Measurements from ENCODE around the gene DRGX.

Gene DRGX

DNA sequence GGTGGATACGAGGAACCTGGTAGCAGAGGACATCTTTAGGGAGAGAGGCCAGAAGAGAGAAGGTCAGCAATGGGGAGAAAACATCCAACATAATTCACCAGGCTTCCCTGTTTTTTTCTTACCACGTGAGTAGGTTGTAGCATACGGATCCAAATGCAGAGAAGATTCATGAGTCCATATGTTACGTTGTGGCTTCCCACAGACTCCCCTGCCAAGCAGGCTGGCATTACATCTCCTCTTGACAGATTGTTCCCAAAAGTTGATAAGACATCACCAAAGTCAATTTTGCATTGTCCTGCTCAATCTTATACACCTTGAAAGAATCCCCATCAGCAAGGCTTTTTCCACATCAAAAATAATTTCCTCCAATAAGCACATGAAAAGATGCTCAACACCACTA, 39.7 kb downstream of the DRGX start:
- TF ChIP-seq POLR2A (IDR thresholded peaks at IDR 0.05; ENCODE audit: low read length) (no peak), GATA1 (IDR thresholded peaks at IDR 0.05; ENCODE audit: low read depth, low read length) (no peak)
- DNase-seq, result no peak

DNA sequence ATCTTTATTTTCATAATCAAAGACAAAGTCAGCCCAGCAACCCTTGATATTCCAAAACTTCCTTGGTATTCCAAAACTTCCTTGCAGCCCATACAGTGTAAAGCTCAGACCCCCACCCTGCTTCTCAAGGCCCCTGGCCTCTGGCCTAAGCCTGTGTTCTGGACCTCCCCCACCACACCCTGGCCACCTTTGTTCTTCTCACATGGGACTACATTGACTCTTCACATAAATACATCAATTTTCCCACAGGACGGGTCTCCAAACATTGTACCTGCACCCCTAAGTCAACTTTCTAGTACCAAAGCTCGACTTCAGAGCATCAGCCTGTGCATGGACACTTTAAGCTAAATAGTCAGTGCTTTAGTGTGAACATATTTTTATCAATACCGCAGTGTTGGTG, 40.7 kb downstream of the DRGX start:
- DNase-seq, result no peak
- TF ChIP-seq GATA1 (IDR thresholded peaks at IDR 0.05; ENCODE audit: low read depth, low read length), result no peak
- no peak for TF ChIP-seq POLR2A (IDR thresholded peaks at IDR 0.05; ENCODE audit: low read length)

DNA sequence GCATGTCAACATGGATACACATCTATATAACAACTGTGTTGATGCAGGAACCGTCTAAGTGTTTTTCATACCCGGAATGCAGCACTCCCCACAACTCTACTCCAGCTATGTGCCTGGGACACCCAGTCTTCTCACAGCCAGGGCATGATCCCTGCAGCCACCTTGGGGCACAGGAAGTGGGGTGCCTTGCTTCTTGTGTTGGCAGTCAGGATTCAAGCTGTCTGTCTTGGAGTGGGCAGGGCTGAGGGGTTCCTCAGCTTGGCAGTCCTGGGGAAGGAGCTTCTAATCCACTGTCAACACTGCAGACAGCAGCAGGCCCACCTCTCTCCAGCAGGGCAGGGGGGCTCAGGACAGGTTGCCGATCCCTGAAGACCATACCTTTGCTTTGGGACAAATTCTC, 41.3 kb downstream of the DRGX start:
- TF ChIP-seq POLR2A (IDR thresholded peaks at IDR 0.05; ENCODE audit: low read length) (no peak), GATA1 (IDR thresholded peaks at IDR 0.05; ENCODE audit: low read depth, low read length) (no peak)

DNA sequence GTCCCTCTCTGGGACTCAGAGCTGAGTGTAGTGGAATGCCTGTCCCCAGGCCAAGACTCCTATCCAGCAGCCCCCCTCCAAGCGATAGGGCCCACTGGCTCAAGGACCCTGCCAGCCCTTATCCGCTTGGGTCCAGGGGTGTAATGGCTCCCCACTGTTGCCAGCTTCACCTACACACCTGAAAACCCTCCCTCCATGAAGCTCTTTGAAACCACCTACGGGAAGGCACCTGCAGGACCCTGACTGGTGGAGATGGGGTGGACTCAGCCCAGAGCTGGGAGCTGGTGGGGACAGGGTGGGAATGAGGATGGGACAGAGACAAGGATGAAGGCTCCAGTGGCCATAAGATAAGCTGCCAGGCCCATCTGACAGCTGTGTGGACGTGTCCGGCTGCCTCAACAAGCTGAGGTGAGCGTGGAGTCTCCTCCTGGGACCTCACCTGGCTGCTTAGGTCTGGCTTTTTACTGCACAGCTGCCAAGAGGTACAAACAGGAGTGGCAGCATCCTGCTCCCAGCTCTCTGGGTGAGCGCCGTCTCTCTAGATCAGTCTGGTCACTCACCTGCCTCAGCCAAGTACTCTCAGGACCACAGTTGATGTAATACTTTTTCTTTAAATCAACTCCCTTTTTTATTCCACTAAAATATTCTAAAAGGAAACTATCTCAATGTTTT, 41.9 kb downstream of the DRGX start:
- TF ChIP-seq POLR2A (IDR thresholded peaks at IDR 0.05; ENCODE audit: low read length), result no peak
- DNase-seq, result no peak

More for the DNA sequence above, 41.3 kb downstream of the DRGX start:
- DNase-seq, result no peak

DNA sequence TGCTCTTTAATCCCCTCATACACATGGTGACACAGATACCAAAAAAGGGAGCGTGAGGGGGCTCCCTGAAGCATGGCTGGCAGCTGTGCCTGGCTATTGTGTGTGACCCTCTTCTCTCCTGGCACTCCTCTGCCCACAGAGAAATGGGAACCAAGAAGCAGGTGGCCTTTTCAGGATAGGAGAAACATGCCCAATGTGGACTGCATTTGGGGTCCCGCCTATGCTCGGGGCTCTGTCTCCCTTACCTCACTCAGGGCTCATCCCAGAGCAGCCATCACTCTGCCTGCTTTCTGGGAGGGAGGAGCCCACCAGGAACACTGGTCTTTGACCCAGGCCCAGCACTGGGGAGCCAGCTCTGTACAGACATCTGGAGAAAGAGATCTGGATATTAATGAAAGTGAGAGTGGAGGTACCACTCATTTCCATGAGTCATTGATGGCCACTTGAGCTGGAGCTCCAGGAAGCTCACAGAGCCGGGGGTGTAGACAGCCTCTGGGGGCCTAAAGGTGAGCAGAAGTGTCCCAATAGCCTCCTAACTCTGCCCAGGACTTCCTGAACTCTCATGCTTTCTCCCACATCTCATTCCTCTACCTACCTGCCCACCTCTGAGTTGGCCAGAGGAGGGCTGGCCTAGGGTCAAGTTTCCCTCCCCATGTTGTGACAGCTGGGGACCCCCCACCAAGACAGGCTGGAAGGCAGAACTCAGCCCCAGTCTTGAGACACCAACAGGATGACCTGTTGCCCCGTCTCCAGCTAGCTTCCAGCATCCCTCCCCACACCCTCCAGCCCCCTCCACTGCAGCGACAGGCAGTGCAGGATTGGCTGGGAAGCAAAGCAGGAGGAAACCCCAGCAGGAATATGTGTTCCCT, 42.6 kb downstream of the DRGX start:
- no peak for DNase-seq
- TF ChIP-seq POLR2A (IDR thresholded peaks at IDR 0.05; ENCODE audit: low read length) (no peak), GATA1 (IDR thresholded peaks at IDR 0.05; ENCODE audit: low read depth, low read length) (no peak)

DNA sequence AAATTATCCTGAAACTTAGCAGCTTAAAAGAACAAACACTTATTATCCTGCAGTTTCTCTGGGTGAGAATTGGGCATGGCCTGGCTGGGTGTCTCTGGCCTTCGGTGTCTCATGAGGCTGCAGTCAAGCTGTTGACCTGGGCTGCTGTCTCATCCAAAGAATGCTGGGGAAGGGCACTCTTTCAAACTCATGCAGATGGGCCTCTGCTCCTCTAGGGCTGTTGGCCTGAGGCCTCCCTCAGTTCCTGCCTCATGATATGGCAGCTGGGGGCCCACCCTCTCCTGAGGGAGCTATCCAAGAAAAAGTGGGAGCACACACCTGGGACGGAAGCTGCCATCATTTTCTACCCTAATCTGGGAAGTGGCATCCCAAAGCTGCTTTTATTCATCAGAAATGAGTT, 43.6 kb downstream of the DRGX start:
- DNase-seq, result no peak
- TF ChIP-seq POLR2A (IDR thresholded peaks at IDR 0.05; ENCODE audit: low read length), result no peak
- no peak for TF ChIP-seq GATA1 (IDR thresholded peaks at IDR 0.05; ENCODE audit: low read depth, low read length)

DNA sequence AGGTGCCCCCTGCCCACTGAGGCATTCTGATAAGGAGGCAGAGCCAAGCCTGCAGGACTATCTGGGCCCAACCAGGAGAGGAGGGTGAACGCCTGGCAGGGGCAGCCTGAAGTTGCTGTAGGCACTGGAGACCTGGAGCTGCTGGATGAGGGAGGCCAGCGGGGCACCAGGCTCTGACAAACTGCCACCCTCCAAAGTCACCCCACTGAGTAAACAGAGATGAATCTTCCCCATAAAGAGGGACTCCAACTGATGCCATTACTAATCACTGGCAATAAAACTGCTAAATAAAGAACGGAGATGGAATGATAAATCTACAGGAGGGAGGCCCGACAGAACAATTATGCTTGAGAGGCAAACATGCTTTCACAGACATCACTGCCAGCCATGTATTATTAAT, 44.2 kb downstream of the DRGX start:
- no peak for DNase-seq
- TF ChIP-seq POLR2A (IDR thresholded peaks at IDR 0.05; ENCODE audit: low read length), result no peak
- TF ChIP-seq GATA1 (IDR thresholded peaks at IDR 0.05; ENCODE audit: low read depth, low read length), result no peak

DNA sequence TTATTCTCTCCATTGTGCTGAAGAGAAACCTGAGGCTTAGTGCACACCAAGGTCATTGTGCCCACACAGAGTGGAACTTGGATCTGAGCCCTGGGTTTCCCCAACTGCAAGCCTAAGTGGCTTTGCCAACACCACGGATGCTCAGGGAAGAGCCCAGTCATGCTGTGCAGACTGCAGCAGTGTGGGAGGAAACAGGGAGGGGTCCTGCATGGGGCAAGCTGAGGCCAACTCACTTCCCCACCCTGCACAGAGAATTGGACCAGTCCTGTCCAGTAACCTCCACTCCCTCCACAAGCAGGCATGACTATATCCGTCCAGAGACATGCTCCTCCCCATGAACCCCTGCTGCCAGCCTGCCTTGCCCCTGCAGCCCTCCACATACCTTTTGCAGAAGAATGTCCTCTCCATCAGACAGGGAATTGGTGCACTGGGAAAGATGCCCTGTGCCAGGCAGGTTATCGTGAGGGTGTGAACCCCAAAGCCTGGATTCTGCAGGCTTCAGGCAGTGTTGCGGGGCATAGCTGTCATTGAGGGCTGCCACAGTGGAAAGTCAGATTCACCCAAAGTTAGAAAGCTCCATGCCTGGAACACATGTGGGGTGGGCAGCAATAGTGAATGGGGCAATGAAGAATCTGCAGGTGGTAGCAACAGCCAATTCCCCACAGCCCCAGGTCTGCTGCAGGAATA, 44.9 kb downstream of the DRGX start:
- no peak for DNase-seq
- TF ChIP-seq GATA1 (IDR thresholded peaks at IDR 0.05; ENCODE audit: low read depth, low read length), result no peak
- no peak for TF ChIP-seq POLR2A (IDR thresholded peaks at IDR 0.05; ENCODE audit: low read length)

DNA sequence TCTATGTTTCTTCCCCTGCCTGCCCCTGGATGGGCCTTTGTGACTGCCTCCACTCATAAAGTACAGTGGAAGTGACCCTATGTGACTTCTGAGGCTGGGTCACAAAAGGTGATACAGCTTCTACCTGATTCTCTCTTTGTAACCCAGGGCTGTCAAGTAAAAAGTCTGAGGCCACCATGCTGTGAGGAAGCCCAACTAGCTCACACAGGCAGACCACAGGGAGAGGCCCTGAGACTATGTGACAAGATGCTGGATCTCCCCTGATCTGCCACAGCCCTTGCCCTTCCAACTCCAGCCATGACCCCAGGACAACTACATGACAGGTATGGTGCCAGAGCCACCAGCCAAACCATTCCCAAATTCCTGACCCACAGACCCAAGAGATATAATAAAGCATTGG, 45.8 kb downstream of the DRGX start:
- no peak for DNase-seq
- TF ChIP-seq POLR2A (IDR thresholded peaks at IDR 0.05; ENCODE audit: low read length), result no peak
- TF ChIP-seq GATA1 (IDR thresholded peaks at IDR 0.05; ENCODE audit: low read depth, low read length), result no peak

DNA sequence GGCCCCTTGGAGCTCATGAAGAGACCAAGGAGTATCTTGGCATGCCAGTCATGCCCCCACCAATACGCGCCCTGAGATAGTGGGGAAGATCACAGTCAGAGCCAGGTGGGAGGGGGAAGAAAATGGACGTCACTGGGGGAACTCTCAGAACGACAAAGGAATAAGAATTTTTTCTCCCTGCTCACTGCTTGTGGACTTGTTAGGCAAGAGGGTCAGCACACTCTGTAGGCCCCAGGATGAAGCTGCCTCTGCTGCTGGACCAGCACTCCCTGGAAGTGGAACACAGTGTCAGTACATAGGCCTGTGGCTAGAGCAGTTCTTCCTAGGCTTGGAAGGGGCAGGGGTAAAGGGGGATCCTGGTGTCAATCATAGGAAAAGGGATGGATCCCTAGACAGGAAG, 46.5 kb downstream of the DRGX start:
- TF ChIP-seq GATA1 (IDR thresholded peaks at IDR 0.05; ENCODE audit: low read depth, low read length), result no peak
- no peak for TF ChIP-seq POLR2A (IDR thresholded peaks at IDR 0.05; ENCODE audit: low read length)
- no peak for DNase-seq

DNA sequence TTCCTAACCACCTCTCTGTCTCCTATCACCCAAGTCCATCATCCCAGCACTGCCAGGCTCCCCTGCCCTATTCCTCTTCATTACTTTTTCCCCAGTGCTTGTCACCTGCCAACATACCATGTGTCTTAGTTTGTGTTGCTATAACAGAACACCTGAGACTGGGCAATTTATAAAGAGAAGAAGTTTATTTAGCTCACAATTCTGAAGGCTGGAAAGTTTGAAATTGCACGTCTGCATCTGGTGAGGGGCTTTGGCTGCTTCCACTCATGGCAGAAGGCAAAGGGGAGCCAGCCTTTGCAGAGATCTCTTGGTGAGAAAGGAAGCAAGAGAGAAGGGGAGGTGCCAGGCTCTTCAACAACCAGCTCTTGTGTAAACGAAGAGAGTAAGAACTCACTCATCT, 47.3 kb downstream of the DRGX start:
- DNase-seq, result no peak
- TF ChIP-seq POLR2A (IDR thresholded peaks at IDR 0.05; ENCODE audit: low read length) (no peak), GATA1 (IDR thresholded peaks at IDR 0.05; ENCODE audit: low read depth, low read length) (no peak)

DNA sequence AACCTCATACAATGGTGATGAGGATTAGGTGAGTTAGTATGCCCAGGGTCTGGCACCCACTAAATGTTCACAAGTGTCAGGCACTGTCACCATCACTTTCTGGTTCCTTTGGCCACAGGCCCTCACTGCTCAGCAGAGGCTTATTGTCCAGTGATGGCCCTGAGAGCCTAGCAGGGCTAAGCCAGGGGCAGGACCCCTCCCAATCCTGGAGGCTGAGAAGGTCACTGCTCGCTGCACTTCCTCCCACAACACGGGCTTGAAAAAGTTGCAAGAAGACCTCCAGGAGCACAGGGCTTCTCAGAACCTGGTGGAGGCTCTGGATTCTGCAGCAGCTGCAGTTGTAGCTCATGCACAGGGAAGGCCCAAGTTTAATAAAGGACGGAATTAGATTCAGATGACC, 48.1 kb downstream of the DRGX start:
- no peak for DNase-seq
- TF ChIP-seq GATA1 (IDR thresholded peaks at IDR 0.05; ENCODE audit: low read depth, low read length), result no peak
- no peak for TF ChIP-seq POLR2A (IDR thresholded peaks at IDR 0.05; ENCODE audit: low read length)

DNA sequence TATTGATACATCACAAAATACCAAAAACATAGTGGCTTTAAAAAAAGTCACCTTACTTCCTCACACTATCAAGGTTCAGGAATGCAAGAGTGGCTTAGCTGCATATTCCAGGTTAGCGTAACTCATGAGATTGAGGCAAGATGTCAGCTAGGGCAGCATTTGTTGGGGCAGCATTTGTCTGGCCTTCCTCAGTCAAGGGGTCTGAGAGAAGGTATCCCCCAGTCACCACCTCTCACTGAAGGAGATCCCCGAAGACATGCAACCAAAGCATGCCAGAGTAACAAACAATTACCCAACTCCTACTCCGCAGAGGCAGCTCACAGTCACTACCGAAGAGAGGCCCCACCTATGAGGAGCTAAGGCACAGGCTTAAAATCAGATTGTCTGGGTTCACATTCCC, 48.5 kb downstream of the DRGX start:
- no peak for TF ChIP-seq GATA1 (IDR thresholded peaks at IDR 0.05; ENCODE audit: low read depth, low read length)
- TF ChIP-seq POLR2A (IDR thresholded peaks at IDR 0.05; ENCODE audit: low read length), result no peak

DNA sequence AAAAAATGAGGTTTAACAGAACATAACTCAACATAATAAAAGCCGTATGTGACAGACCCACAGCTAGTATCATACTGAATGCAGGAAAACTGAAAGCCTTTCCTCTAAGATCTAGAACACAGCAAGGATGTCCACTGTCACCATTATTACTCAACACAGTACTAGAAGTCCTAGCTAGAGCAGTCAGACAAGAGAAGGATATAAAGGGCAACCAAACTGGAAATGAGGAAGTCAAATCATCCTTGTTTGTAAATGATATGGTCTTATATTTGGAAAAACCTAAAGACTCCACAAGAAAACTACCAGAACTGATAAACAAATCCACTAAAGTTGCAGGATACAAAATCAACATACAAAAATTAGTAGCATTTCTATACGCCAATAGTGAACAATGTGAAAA, 51.0 kb downstream of the DRGX start:
- TF ChIP-seq POLR2A (IDR thresholded peaks at IDR 0.05; ENCODE audit: low read length) (no peak), GATA1 (IDR thresholded peaks at IDR 0.05; ENCODE audit: low read depth, low read length) (no peak)
- DNase-seq, result no peak

More for the DNA sequence above, 48.5 kb downstream of the DRGX start:
- no peak for DNase-seq
